Measurements from ENCODE around the gene SNX15. TPM values are rescaled to one million over a fixed set of nuclear protein-coding genes. Genes with fewer than 3 reads are reported as not detected.
A peak's percentile ranks its signal among the peaks of the same experiment; 100 is the strongest.

SNX15 gene
- total RNA-seq, 2 donors from 2014 or later: 20.7 to 22.7 TPM

DNA sequence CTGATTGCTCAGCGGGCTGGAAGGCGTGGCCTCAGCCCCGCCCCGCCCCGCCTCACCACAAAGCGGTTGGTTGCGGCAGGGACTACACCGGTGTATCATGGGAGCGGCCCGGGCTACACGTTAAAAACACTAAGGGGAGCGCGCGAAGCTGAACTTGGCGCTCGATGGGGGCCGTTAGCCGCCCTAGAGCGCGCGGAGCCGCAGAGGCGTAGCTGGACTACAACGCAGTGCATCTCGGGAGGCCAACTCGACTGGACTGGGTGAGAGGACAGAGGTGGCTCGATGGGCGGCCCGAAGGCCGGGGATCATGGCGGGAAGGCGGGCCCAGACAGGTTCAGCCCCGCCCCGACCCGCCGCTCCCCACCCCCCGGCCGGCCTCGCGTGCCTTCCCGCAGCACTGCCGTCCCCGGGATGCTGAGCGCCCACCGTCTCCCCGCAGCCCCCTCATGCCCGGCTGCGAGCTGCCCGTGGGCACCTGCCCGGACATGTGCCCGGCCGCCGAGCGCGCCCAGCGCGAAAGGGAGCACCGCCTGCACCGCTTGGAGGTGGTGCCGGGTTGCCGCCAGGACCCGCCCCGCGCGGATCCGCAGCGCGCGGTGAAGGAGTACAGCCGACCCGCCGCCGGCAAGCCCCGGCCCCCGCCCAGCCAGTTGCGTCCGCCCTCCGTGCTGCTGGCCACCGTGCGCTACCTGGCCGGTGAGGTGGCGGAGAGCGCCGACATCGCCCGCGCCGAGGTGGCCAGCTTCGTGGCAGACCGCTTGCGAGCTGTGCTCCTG is 13.8 kb downstream of the SNX15 start, which contains the start of gene SAC3D1:
TSS of gene SAC3D1 (plus strand) at position 364 of the 776 bp plus-strand sequence. CDS start at position 447, 83 bp downstream.
- H3K27ac ChIP-seq: peak within 1 kb of the TSS; percentile 87 to 88
- H3K4me1 ChIP-seq (ENCODE audit: control insufficient read depth in 1 of 2, low read depth in 2 of 2): peaks cover 5 to 16% of the 10 kb centered on the region in 2 donors
- DNase-seq (ENCODE audit: low spot score): peak; percentile 67
- peak; percentile 69 for ATAC-seq (ENCODE audit: insufficient number of reproducible peaks, low FRiP score, low read depth)
- TF ChIP-seq, protein P1, sequence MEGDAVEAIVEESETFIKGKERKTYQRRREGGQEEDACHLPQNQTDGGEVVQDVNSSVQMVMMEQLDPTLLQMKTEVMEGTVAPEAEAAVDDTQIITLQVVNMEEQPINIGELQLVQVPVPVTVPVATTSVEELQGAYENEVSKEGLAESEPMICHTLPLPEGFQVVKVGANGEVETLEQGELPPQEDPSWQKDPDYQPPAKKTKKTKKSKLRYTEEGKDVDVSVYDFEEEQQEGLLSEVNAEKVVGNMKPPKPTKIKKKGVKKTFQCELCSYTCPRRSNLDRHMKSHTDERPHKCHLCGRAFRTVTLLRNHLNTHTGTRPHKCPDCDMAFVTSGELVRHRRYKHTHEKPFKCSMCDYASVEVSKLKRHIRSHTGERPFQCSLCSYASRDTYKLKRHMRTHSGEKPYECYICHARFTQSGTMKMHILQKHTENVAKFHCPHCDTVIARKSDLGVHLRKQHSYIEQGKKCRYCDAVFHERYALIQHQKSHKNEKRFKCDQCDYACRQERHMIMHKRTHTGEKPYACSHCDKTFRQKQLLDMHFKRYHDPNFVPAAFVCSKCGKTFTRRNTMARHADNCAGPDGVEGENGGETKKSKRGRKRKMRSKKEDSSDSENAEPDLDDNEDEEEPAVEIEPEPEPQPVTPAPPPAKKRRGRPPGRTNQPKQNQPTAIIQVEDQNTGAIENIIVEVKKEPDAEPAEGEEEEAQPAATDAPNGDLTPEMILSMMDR (IDR thresholded peaks at IDR 0.05): no peak
- peaks cover 21% of the 10 kb centered on the region for H3K36me3 ChIP-seq
- no peaks in the 10 kb centered on the region for H3K27me3 ChIP-seq (replicated peaks; ENCODE audit: insufficient read depth)
- H3K4me3 ChIP-seq: peak within 1 kb of the TSS; percentile 84
- no peaks in the 10 kb centered on the region for H3K9me3 ChIP-seq

DNA sequence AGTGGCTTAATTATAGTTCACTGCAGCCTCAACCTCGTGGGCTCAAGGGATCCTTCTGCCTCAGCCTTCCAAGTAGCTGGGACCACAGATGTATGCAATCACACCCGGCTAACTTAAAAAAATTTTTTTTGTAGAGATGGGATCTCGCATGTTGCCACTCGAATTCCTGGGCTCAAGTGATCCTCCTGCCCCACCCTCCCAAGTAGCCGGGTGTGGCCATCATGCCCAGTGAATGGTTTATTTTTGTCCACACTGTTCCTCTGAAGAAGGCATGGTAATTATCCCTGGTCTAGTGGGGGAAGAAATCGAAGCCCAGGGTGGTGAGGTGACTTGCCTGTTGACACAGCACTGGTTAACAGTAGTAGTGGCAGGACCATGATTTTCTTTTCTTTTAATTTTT is 15.7 kb downstream of the SNX15 start:
- no peak overlapping the region for H3K27ac ChIP-seq
- ATAC-seq (ENCODE audit: insufficient number of reproducible peaks, low FRiP score, low read depth): no peak
- DNase-seq (ENCODE audit: low spot score): no peak
- no peaks in the 10 kb centered on the region for H3K9me3 ChIP-seq
- no peak overlapping the region for H3K4me3 ChIP-seq
- peaks cover 12% of the 10 kb centered on the region for H3K36me3 ChIP-seq
- peaks cover 5 to 26% of the 10 kb centered on the region in 2 donors for H3K4me1 ChIP-seq (ENCODE audit: control insufficient read depth in 1 of 2, low read depth in 2 of 2)
- TF ChIP-seq, protein P1 (IDR thresholded peaks at IDR 0.05): no peak
- H3K27me3 ChIP-seq (replicated peaks; ENCODE audit: insufficient read depth): no peaks in the 10 kb centered on the region

DNA sequence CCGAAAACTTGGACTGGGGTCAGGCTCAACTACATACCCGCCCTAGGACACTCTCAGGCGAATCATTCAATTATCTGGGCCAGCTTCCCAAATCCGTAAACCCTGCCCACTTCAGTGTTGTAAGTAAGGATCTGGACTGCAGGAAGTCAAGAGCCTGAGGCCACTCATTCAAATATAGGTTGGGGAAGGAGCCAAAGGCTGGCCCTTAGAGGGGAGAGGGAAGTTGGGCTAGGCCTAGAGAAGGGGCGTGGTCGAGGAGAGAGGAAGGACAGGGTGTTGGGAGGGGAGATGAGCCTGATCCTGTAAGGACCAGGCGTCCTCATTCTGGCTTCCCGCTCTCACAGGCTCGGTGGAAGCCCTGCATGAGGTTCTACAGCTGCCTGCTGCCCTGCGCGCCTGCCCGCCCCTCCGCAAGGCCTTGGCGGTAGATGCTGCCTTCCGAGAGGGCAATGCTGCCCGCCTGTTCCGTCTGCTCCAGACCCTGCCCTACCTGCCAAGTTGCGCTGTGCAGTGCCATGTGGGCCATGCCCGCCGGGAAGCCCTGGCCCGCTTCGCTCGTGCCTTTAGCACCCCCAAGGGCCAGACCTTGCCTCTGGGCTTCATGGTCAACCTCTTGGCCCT is 16.8 kb downstream of the SNX15 start:
- H3K36me3 ChIP-seq: peaks cover 3% of the 10 kb centered on the region
- H3K9me3 ChIP-seq: no peaks in the 10 kb centered on the region
- H3K4me3 ChIP-seq: no peak overlapping the region
- no peaks in the 10 kb centered on the region for H3K27me3 ChIP-seq (replicated peaks; ENCODE audit: insufficient read depth)
- H3K27ac ChIP-seq: no peak overlapping the region
- DNase-seq (ENCODE audit: low spot score): no peak
- no peak for ATAC-seq (ENCODE audit: insufficient number of reproducible peaks, low FRiP score, low read depth)
- peaks cover 8 to 31% of the 10 kb centered on the region in 2 donors for H3K4me1 ChIP-seq (ENCODE audit: control insufficient read depth in 1 of 2, low read depth in 2 of 2)
- TF ChIP-seq, protein P1 (IDR thresholded peaks at IDR 0.05): no peak

DNA sequence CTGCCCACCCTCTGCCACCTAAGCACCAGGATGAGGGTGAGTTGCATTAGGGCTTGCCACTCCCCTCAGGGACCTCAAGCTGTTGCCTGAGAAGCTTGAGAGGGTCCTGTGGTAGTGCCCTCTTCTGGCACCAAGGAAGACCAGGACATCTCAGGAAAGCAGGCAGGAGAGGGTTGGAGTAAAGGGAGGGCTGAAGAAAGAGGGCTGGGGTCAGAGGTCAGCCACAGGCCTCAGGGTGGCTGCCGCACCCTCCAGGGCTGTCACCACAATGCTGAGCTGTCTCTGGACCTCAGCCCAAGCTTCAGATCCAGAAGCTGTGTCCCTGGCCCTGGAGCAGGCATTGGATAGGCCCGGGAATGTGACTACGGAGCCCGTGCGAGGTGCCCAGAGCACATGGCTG is 17.8 kb downstream of the SNX15 start:
- H3K4me1 ChIP-seq (ENCODE audit: control insufficient read depth in 1 of 2, low read depth in 2 of 2): peaks cover 8 to 31% of the 10 kb centered on the region in 2 donors
- no peaks in the 10 kb centered on the region for H3K9me3 ChIP-seq
- no peak overlapping the region for H3K4me3 ChIP-seq
- H3K36me3 ChIP-seq: no peaks in the 10 kb centered on the region
- TF ChIP-seq, protein P1 (IDR thresholded peaks at IDR 0.05): no peak
- no peak overlapping the region for H3K27ac ChIP-seq
- DNase-seq (ENCODE audit: low spot score) (no peak), ATAC-seq (ENCODE audit: insufficient number of reproducible peaks, low FRiP score, low read depth) (no peak)
- H3K27me3 ChIP-seq (replicated peaks; ENCODE audit: insufficient read depth): no peaks in the 10 kb centered on the region

DNA sequence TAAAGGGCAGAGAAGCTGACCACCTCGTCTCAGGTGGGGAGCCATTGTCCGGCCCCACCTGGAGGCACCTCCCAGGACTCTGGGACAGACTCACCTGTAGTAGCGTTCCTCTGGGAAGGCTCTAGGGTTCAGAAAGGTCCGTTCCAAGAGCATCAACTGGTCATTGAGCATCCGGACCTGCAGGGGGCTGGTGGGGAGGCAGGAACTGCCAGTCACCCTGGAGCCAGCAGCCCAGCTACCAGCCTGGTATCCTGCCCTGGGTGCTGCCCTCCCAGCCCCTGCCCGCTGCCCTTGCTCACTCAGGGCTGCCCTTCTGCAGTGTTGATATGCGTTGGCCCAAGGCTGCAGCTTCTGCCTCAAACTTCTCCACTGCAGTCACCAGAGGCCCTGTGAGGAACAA is 18.5 kb downstream of the SNX15 start:
- Histone ChIP-seq H3K36me3 (no peaks in the 10 kb centered on the region), H3K9me3 (no peaks in the 10 kb centered on the region), H3K4me3 (no peak overlapping the region), H3K4me1 (ENCODE audit: control insufficient read depth in 1 of 2, low read depth in 2 of 2) (peaks cover 8 to 31% of the 10 kb centered on the region in 2 donors), H3K27me3 (replicated peaks; ENCODE audit: insufficient read depth) (no peaks in the 10 kb centered on the region), H3K27ac (no peak overlapping the region)
- DNase-seq (ENCODE audit: low spot score) (no peak), ATAC-seq (ENCODE audit: insufficient number of reproducible peaks, low FRiP score, low read depth) (no peak)
- TF ChIP-seq, protein P1 (IDR thresholded peaks at IDR 0.05): no peak
